Measurements from ENCODE around the gene OCIAD1.
"Not testable (repeated sequence)": the region's sequence is repeated elsewhere in the genome, so short reads cannot be mapped to it uniquely, and the experiment has no call there.

Gene OCIAD1

DNA sequence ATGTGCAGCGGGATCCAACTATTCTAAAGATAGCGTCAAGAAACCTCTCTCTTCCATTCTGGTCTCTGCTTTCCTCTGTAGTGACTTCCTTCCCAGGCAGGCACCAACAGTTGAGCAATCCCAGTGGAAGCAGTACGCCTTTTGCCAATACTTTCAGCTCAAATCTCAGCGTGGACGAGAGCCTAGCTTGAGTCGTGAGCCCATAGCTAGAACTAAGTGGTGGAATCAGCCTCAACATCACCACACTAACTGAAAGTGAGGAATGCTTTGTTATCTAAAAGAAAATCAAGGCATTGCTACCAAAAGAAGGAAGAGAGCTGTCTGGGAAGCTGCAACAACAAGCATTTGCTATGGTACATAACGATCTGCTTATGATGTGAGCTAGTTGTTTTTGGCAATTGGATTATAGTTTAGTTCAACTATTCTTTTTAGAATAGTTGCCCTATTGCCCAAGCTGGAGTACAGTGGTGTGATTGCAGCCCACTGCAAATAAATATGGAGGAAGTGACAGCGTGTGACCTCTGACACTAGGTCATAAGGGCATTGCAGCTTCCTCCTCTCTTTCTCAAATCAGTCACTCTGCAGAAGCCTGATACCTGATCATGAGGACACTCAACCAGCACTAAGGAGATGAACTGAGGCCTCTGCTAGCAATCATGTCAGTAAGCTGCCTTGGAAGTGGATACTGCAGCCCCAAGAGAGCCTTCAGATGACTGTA, 26.1 kb upstream of the OCIAD1 start:
- Histone ChIP-seq H3K9me3 (no peaks in the 10 kb centered on the region), H3K36me3 (no peaks in the 10 kb centered on the region), H3K4me3 (ENCODE audit: low read depth in 1 of 2, low read length in 1 of 2) (no peak overlapping the region), H3K4me1 (ENCODE audit: control insufficient read depth in 1 of 2, insufficient read depth in 1 of 2, low read depth in 1 of 2, low read length in 1 of 2) (no peaks in the 10 kb centered on the region), H3K27ac (no peak overlapping the region), H3K27me3 (no peaks in the 10 kb centered on the region)
- TF ChIP-seq, protein P1, sequence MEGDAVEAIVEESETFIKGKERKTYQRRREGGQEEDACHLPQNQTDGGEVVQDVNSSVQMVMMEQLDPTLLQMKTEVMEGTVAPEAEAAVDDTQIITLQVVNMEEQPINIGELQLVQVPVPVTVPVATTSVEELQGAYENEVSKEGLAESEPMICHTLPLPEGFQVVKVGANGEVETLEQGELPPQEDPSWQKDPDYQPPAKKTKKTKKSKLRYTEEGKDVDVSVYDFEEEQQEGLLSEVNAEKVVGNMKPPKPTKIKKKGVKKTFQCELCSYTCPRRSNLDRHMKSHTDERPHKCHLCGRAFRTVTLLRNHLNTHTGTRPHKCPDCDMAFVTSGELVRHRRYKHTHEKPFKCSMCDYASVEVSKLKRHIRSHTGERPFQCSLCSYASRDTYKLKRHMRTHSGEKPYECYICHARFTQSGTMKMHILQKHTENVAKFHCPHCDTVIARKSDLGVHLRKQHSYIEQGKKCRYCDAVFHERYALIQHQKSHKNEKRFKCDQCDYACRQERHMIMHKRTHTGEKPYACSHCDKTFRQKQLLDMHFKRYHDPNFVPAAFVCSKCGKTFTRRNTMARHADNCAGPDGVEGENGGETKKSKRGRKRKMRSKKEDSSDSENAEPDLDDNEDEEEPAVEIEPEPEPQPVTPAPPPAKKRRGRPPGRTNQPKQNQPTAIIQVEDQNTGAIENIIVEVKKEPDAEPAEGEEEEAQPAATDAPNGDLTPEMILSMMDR (IDR thresholded peaks at IDR 0.05) = no peak

GRCh38 chr4:48812866-48813265, 18.0 kb upstream of the OCIAD1 start:
- Histone ChIP-seq H3K4me3 (ENCODE audit: low read depth in 1 of 2, low read length in 1 of 2) (no peak overlapping the region), H3K4me1 (ENCODE audit: control insufficient read depth in 1 of 2, insufficient read depth in 1 of 2, low read depth in 1 of 2, low read length in 1 of 2) (no peaks in the 10 kb centered on the region), H3K27me3 (no peaks in the 10 kb centered on the region), H3K27ac (no peak overlapping the region), H3K9me3 (no peaks in the 10 kb centered on the region), H3K36me3 (no peaks in the 10 kb centered on the region)
- TF ChIP-seq, protein P1 (IDR thresholded peaks at IDR 0.05) = no peak

DNA sequence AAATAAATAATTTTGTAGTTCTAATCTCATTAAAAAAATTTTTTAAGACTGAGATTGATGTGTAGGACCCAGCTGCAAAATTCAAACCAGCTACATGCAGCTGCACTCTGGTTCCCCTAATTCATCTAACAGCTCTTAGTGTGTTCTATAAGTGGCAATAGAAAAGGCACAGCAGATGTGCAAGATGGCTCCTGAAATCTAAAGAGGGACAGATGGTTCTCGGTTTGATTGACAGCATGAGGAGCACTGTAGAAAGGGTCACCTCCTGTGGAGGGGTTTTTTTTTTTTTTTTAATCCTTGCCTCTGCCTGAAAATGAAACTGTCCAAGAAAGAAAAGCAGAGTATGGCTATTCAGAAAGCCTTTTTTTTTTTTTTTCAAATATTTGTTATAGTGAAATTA, 16.9 kb upstream of the OCIAD1 start:
- Histone ChIP-seq H3K27ac (no peak overlapping the region), H3K36me3 (no peaks in the 10 kb centered on the region), H3K27me3 (no peaks in the 10 kb centered on the region), H3K4me1 (ENCODE audit: control insufficient read depth in 1 of 2, insufficient read depth in 1 of 2, low read depth in 1 of 2, low read length in 1 of 2) (no peaks in the 10 kb centered on the region), H3K4me3 (ENCODE audit: low read depth in 1 of 2, low read length in 1 of 2) (no peak overlapping the region), H3K9me3 (no peaks in the 10 kb centered on the region)
- TF ChIP-seq, protein P1 (IDR thresholded peaks at IDR 0.05) = no peak

DNA sequence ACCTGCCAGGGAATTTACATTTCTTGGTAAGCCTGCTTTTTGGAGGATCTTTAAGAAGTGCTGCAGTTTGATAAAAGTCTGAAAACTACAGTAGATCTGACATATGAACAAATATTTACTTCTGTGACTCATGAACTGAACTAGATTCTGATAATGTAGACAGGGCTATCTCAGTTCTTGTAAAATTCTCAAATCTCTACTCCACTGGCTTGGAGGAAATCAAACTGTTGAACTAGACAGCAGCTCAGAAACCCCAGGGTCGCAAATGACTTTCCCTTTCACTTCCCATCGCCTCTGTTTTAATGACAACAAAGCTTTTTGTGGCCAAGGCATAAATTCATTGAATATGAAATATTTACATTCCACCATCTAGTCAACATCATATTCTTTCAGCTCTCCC, 15.4 kb upstream of the OCIAD1 start:
- Histone ChIP-seq H3K4me1 (ENCODE audit: control insufficient read depth in 1 of 2, insufficient read depth in 1 of 2, low read depth in 1 of 2, low read length in 1 of 2) (no peaks in the 10 kb centered on the region), H3K27me3 (no peaks in the 10 kb centered on the region), H3K9me3 (no peaks in the 10 kb centered on the region), H3K4me3 (ENCODE audit: low read depth in 1 of 2, low read length in 1 of 2) (no peak overlapping the region), H3K36me3 (no peaks in the 10 kb centered on the region), H3K27ac (no peak overlapping the region)
- TF ChIP-seq, protein P1 (IDR thresholded peaks at IDR 0.05) = no peak

GRCh38 chr4:48816297-48816696, 14.6 kb upstream of the OCIAD1 start:
- H3K4me1 ChIP-seq (ENCODE audit: control insufficient read depth in 1 of 2, insufficient read depth in 1 of 2, low read depth in 1 of 2, low read length in 1 of 2); H3K4me3 ChIP-seq (ENCODE audit: low read depth in 1 of 2, low read length in 1 of 2); H3K27ac ChIP-seq; H3K9me3 ChIP-seq; H3K36me3 ChIP-seq; H3K27me3 ChIP-seq: not testable (repeated sequence)

DNA sequence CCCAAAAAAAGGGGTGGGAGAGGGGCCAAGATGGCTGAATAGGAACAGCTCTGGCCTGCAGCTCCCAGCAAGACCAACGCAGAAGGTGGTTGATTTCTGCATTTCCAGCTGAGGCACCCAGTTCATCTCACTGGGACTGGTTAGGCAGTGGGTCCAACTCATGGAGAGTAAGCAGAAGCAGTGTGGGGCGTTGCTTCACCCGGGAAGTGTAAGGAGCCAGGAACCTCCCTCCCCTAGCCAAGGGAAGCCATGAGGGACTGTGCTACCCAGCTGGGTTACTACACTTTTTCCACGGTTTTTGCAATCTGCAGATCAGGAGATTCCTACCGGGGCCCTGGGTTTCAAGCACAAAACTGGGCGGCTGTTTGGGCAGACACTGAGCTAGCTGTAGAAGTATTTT, 13.9 kb upstream of the OCIAD1 start:
- TF ChIP-seq, protein P1 (IDR thresholded peaks at IDR 0.05) = no peak
- H3K4me3 ChIP-seq (ENCODE audit: low read depth in 1 of 2, low read length in 1 of 2) = no peak overlapping the region
- H3K36me3 ChIP-seq = no peaks in the 10 kb centered on the region
- no peaks in the 10 kb centered on the region for H3K4me1 ChIP-seq (ENCODE audit: control insufficient read depth in 1 of 2, insufficient read depth in 1 of 2, low read depth in 1 of 2, low read length in 1 of 2)
- H3K9me3 ChIP-seq = no peaks in the 10 kb centered on the region
- no peaks in the 10 kb centered on the region for H3K27me3 ChIP-seq
- H3K27ac ChIP-seq = no peak overlapping the region

DNA sequence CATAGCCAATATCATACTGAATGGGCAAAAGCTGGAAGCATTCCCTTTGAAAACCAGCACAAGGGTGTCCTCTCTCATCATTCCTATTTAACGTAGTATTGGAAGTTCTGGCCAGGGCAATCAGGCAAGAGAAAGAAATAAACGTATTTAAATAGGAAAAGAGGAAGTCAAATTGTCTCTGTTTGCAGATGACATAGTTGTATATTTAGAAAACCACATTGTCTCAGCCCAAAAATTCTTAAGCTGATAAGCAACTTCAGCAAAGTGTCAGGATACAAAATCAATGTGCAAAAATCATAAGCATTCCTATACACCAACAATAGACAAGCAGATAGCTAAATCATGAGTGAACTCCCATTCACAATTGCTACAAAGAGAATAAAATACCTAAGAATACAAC, 9.5 kb upstream of the OCIAD1 start:
- H3K36me3 ChIP-seq; H3K4me1 ChIP-seq (ENCODE audit: control insufficient read depth in 1 of 2, insufficient read depth in 1 of 2, low read depth in 1 of 2, low read length in 1 of 2); H3K9me3 ChIP-seq; H3K27ac ChIP-seq; H3K4me3 ChIP-seq (ENCODE audit: low read depth in 1 of 2, low read length in 1 of 2): not testable (repeated sequence)
- H3K27me3 ChIP-seq = peaks cover 10% of the 10 kb centered on the region

Data from neutrophil (primary cell).